GM23248 (cell line): ENCODE data around the gene PPM1H. TPM values are rescaled to one million over a fixed set of nuclear protein-coding genes. Genes with fewer than 3 reads are reported as not detected.
A peak's percentile ranks its signal among the peaks of the same experiment; 100 is the strongest.

ENCODE experiments used
- DNase-seq: peaks from one replicate; pipeline ENCODE4 v3.0.0-alpha.2; 2015
- H2AFZ ChIP-seq: fragments of 200-600 bp; sonication (generic); 2 replicates; pipeline ENCODE4 v1.6.1; 2016; ENCODE audit warnings: antibody characterized with exemption
- H3F3A ChIP-seq: fragments of 200-600 bp; sonication (generic); 2 replicates; pipeline ENCODE4 v1.6.1; 2016; ENCODE audit warnings: mild to moderate bottlenecking, antibody characterized with exemption, mixed run types; ENCODE audit not compliant: insufficient read depth
- H3K27ac ChIP-seq: fragments of 200-600 bp; sonication (generic); 2 replicates; pipeline ENCODE4 v1.5.1; 2016; ENCODE audit warnings: mild to moderate bottlenecking
- H3K27me3 ChIP-seq: fragments of 200-600 bp; sonication (generic); replicated peaks from 2 replicates; pipeline ENCODE4 v1.6.1; 2016; ENCODE audit warnings: mild to moderate bottlenecking; ENCODE audit not compliant: insufficient read depth
- H3K36me3 ChIP-seq: fragments of 200-600 bp; sonication (generic); 2 replicates; pipeline ENCODE4 v1.6.1; 2016; ENCODE audit warnings: low read depth, mild to moderate bottlenecking
- H3K4me1 ChIP-seq: fragments of 200-600 bp; sonication (generic); 2 replicates; pipeline ENCODE4 v1.6.1; 2016; ENCODE audit warnings: mild to moderate bottlenecking; ENCODE audit not compliant: insufficient read depth
- H3K4me2 ChIP-seq: fragments of 200-600 bp; sonication (generic); one replicate; pipeline ENCODE4 v1.6.1; 2016; ENCODE audit warnings: mild to moderate bottlenecking; ENCODE audit not compliant: unreplicated experiment
- H3K4me3 ChIP-seq: fragments of 200-600 bp; sonication (generic); 2 replicates; pipeline ENCODE4 v1.5.1; 2016; ENCODE audit warnings: mild to moderate bottlenecking
- H3K79me2 ChIP-seq: fragments of 200-600 bp; sonication (generic); 2 replicates; pipeline ENCODE4 v1.6.1; 2016; ENCODE audit warnings: mild to moderate bottlenecking; ENCODE audit not compliant: insufficient read depth
- H3K9ac ChIP-seq: fragments of 200-600 bp; sonication (generic); 2 replicates; pipeline ENCODE4 v1.6.1; 2016; ENCODE audit warnings: mild to moderate bottlenecking
- H3K9me2 ChIP-seq: fragments of 200-600 bp; sonication (generic); 2 replicates; pipeline ENCODE4 v1.6.1; 2016; ENCODE audit warnings: mixed run types, mild to moderate bottlenecking, moderate library complexity; ENCODE audit not compliant: insufficient read depth
- H3K9me3 ChIP-seq: fragments of 200-600 bp; sonication (generic); one replicate; pipeline ENCODE4 v1.6.1; 2017; ENCODE audit warnings: low read depth
- H4K20me1 ChIP-seq: fragments of 200-600 bp; sonication (generic); 2 replicates; pipeline ENCODE4 v1.6.0; 2016; ENCODE audit not compliant: insufficient read depth
- EZH2 ChIP-seq: fragments of 200-600 bp; sonication (generic); IDR thresholded peaks from 2 replicates; pipeline ENCODE4 v1.6.1; 2018; ENCODE audit warnings: antibody characterized with exemption, mild to moderate bottlenecking; ENCODE audit not compliant: insufficient read depth, poor library complexity, severe bottlenecking
- EZH2phosphoT487 ChIP-seq: fragments of 200-600 bp; sonication (generic); IDR thresholded peaks from 2 replicates; pipeline ENCODE4 v1.6.1; 2018; ENCODE audit warnings: antibody characterized with exemption, moderate library complexity, mild to moderate bottlenecking, low read depth; ENCODE audit not compliant: insufficient read depth
- WGBS, 2 experiments: methylation state at CpG; one replicate each; pipeline ENCODE4 v1.1.6; 2015 to 2017; ENCODE audit warnings: low lambda C conversion rate in 2 of 2, low coverage in 1 of 2; ENCODE audit errors: missing lambda C conversion rate in 2 of 2; 5-methylcytosine and 5-hydroxymethylcytosine counted together
- in situ Hi-C: fragments of 300-500 bp; cut with MboI; formaldehyde crosslinking; loops from 2 replicates; pipeline ENCODE4 v1.15.0; 2020
- polyA plus RNA-seq: library from polyadenylated mRNA; unstranded; fragments of >200 nt; fragmentation: Nextera tagmentation; extraction: Ambion mirVana; gene quantifications from 2 replicates; pipeline ENCODE4 v1.2.1, GENCODE V29; 2016
- total RNA-seq: library from RNA; depleted of rRNA; stranded (reverse); fragments of >200 nt; shearing (Covaris generic); gene quantifications from 2 replicates; pipeline ENCODE4 v1.2.3, GENCODE V29; 2014

The PPM1H gene
- total and polyA plus RNA-seq, 2 experiments from 2014 or later: 0.13 to 1.2 TPM

- TF ChIP-seq EZH2: no peak
- no peaks in the 10 kb centered on the region for H3K79me2 ChIP-seq
- H3K27ac ChIP-seq: no peak overlapping the region
- H3K36me3 ChIP-seq: no peaks in the 10 kb centered on the region
- H3K9me2 ChIP-seq: no peaks in the 10 kb centered on the region
- H3K4me3 ChIP-seq: no peak overlapping the region
- H4K20me1 ChIP-seq: no peaks in the 10 kb centered on the region
- H3K4me1 ChIP-seq: peaks cover 24% of the 10 kb centered on the region
- no peak overlapping the region for H3K9ac ChIP-seq
- H3K27me3 ChIP-seq: no peaks in the 10 kb centered on the region
- peaks cover 23% of the 10 kb centered on the region for H3F3A ChIP-seq
- H2AFZ ChIP-seq: no peak overlapping the region
- 98 to 100% methylated on average over 2 of the region's 2 CpGs for WGBS, 2 experiments
- DNase-seq: no peak
- H3K4me2 ChIP-seq: no peak overlapping the region
- in situ Hi-C loops: no loop called here
- H3K9me3 ChIP-seq: no peaks in the 10 kb centered on the region
Observed at GRCh38 chr12:62707939-62708338, 227.0 kb downstream of the PPM1H start.

GRCh38 chr12:62705846-62706245, 229.1 kb downstream of the PPM1H start:
- no peak for DNase-seq
- in situ Hi-C loops: no loop called here
- Histone ChIP-seq H4K20me1 (no peaks in the 10 kb centered on the region), H2AFZ (no peak overlapping the region), H3F3A (peaks cover 43% of the 10 kb centered on the region), H3K9ac (no peak overlapping the region), H3K4me3 (no peak overlapping the region), H3K27me3 (no peaks in the 10 kb centered on the region), H3K4me2 (no peak overlapping the region), H3K9me2 (no peaks in the 10 kb centered on the region), H3K36me3 (no peaks in the 10 kb centered on the region), H3K4me1 (peaks cover 38% of the 10 kb centered on the region), H3K27ac (no peak overlapping the region), H3K9me3 (no peaks in the 10 kb centered on the region), H3K79me2 (no peaks in the 10 kb centered on the region)
- TF ChIP-seq EZH2: no peak
- TF ChIP-seq EZH2phosphoT487: no peak
- WGBS, 2 experiments: 95 to 98% methylated on average over 4 of the region's 4 CpGs

DNA sequence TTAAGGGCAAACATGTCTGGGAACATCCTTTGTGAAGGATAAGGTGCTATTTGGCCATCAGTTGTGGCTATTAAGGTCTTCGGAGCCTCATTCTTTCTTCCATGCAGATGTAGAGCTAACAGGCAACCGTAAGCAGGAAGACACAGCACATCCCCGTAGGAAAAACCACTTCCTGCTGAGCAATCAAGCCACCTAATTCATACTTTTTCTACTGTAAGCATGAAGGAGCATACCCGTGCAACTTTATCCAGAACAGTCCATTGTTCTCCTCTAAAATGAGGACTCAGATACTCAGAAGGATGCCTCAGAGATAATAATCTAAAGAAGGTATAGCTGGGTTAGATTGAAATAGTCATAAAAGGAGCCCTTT, 232.0 kb downstream of the PPM1H start:
- Histone ChIP-seq H3K4me2 (peak overlapping the region; percentile 56), H3K27ac (peak overlapping the region; percentile 96), H4K20me1 (no peaks in the 10 kb centered on the region), H3K27me3 (no peaks in the 10 kb centered on the region), H3K9ac (peak overlapping the region; percentile 69), H3K79me2 (no peaks in the 10 kb centered on the region), H3K4me1 (peaks cover 66% of the 10 kb centered on the region), H3F3A (peaks cover 60% of the 10 kb centered on the region), H3K36me3 (no peaks in the 10 kb centered on the region), H2AFZ (peak overlapping the region; percentile 70; the same call in 1 of the 2 replicates), H3K9me3 (no peaks in the 10 kb centered on the region), H3K9me2 (no peaks in the 10 kb centered on the region), H3K4me3 (peak overlapping the region; percentile 36)
- DNase-seq: peak; percentile 78
- TF ChIP-seq EZH2: no peak
- no peak for TF ChIP-seq EZH2phosphoT487
- in situ Hi-C loops: no loop called here
- 0 to 1% methylated on average over 4 of the region's 4 CpGs for WGBS, 2 experiments

- H3K9me3 ChIP-seq: no peaks in the 10 kb centered on the region
- H2AFZ ChIP-seq: no peak overlapping the region
- WGBS, 2 experiments: 95 to 96% methylated on average over 5 of the region's 5 CpGs
- in situ Hi-C loops: no loop called here
- no peaks in the 10 kb centered on the region; the same call in 1 of the 2 replicates for H3K9me2 ChIP-seq
- peaks cover 68% of the 10 kb centered on the region for H3F3A ChIP-seq
- H3K4me1 ChIP-seq: peaks cover 75% of the 10 kb centered on the region
- no peak for DNase-seq
- no peaks in the 10 kb centered on the region for H3K79me2 ChIP-seq
- H3K4me2 ChIP-seq: no peak overlapping the region
- no peaks in the 10 kb centered on the region for H3K27me3 ChIP-seq
- H3K36me3 ChIP-seq: no peaks in the 10 kb centered on the region
- H4K20me1 ChIP-seq: no peaks in the 10 kb centered on the region
- H3K9ac ChIP-seq: no peak overlapping the region
- H3K27ac ChIP-seq: peak overlapping the region; percentile 96; the same call in 1 of the 2 replicates
- no peak for TF ChIP-seq EZH2
- no peak for TF ChIP-seq EZH2phosphoT487
- no peak overlapping the region for H3K4me3 ChIP-seq
Observed at GRCh38 chr12:62701492-62701891, 233.5 kb downstream of the PPM1H start.
